HG03066 (cell line): ENCODE data around the gene SYNE4.

Experiments
- ATAC-seq: cut with Tn5 transposase; IDR thresholded peaks from one replicate; pipeline ENCODE4 v1.9.1; 2021; ENCODE audit warnings: low read depth; ENCODE audit not compliant: unreplicated experiment

Gene SYNE4

DNA sequence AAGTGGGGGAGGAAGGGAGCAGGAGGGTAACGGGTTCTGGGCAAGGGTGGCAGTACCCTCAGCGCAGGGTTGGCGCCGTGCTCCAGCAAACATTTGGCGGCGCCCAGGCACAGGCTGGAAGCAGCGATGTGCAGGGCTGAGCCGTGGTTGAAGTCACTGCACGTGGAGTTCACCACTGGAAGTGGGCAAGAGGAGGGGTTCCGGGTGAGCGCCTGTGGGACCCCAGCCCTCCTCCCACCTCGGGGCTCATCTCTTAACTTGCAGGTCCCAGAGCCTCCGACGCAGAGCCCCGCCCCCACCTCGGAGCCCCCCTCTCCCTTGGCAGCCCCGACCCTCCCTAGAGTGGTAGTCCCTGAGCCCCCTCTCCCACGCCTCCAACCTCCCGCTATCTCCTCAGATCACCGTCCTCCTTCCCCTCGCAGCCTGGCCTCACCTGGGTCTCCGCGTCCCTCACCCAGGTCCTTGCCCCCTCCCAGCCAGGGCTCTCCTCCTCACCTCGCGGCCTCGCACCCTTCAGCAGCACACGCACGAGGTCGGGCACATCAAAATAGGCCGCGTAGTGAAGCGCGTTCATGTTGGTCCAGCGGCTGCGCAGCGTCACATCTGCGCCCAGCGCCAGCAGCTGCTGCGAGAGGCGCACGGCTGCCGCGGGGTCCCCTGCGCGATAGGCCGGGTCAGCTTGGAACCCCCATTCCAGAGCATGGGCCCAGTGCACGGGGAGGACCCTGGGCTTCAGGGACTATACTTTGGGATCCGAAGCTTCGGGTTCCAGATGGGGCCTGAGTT lies 17.7 kb upstream of the SYNE4 start:
- no peak for ATAC-seq

DNA sequence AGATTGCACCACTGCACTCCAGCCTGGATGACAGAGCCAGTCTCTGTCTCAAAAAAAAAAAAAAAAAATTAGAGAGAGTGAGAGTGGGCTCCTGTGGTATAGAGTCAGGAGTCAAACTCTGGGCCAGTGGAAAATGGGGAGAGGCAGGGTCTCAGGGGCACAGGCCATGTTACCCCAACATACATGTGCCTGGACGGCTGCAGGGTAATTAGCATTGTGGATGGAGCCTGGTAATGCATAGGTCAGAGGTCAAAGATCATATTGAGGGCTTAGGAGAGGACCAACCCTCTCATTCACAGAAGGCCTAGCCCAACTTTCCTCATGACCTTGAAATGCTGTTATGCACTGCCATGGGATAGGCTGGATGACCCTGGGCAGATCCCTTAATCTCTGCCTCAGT lies 16.9 kb upstream of the SYNE4 start:
- ATAC-seq, result no peak

DNA sequence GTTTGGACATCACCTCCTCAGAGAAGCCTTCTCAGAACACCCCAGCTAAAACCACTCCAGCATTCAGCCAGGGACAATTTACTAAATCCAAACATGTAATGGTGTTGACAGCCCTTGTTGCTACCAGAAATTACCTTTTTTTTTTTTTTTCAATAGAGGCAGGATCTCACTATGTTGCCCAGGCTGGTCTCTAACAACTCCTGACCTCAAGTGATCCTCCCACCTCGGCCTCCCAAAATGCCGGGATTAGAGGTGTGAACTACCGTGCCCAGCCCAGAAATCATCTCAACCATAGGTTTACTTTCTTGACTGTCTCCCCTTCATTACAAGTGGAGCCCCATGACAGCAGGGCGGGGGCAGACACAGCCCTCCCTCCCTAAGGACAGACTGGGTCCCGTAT lies 14.8 kb upstream of the SYNE4 start:
- no peak for ATAC-seq

- no peak for ATAC-seq
Measured at GRCh38 chr19:36019061-36019670, 10.6 kb upstream of the SYNE4 start.

- peak; percentile 98 for ATAC-seq
Measured at GRCh38 chr19:36014012-36014924, 5.7 kb upstream of the SYNE4 start, which contains the start of gene ALKBH6. Gene ALKBH6 (minus strand): TSS chr19:36014213. CDS start chr19:36013397, 816 bp downstream.

DNA sequence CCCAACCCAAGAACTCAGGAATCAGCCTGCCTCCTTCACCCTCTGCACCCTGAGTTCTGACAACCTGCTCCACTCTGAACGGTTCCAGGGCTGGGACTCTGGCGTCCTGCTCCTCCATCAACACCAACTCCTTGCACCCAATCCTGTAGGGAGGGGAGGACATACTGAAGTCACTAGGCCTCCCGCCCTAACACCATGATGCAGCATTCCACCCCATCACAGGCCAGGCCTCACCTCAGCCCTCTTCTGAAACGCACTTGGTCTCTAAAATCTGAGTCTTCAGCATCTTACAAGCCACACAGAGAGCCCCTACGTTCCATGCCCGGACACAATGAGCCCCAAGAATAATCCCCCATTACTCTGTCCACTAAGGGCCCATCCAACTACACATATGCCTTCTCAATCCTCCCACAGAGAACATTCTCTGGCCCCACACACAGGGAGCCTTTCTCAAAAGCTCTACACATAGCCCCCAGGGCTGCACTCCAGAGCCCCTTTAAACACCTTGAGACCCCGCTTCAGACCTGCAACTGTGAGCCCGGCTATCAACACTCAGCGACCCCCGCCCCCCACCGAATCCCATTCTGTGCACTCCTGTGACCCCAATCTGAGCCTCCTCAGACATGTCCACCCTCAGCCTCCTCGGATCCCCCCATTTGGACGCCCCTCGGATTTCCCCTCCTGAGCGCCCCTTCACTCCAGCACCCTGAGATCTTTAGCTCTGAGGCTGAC lies 4.8 kb upstream of the SYNE4 start:
- no peak for ATAC-seq

- ATAC-seq, result no peak
Measured at GRCh38 chr19:36010402-36010801, 1.8 kb upstream of the SYNE4 start.

GRCh38 chr19:36009633-36010379 lies 1.2 kb upstream of the SYNE4 start:
- no peak for ATAC-seq

GRCh38 chr19:36009220-36009619 lies 607 bp upstream of the SYNE4 start:
- no peak for ATAC-seq

- ATAC-seq, result no peak
Measured at GRCh38 chr19:36006955-36007354, 1.7 kb downstream of the SYNE4 start.

DNA sequence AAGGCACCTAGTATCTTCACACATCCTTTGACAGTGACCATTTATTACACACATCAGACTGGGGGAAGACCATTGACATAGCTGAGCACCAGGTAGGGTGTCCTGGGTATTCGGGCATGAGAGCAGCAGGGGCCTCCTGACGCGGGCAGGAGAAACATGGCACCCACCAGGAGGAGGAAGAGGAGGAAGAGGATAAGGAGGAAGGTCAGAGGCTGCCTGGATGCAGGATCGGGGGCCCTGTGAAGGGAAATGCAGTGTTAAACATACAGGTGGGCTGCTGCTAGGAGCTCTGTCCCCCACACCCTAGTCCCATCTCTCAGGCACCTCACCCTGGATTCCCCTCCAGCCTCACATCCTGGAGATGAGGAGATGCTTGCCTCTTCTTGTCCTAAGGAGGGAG lies 5.3 kb downstream of the SYNE4 start:
- ATAC-seq, result no peak

DNA sequence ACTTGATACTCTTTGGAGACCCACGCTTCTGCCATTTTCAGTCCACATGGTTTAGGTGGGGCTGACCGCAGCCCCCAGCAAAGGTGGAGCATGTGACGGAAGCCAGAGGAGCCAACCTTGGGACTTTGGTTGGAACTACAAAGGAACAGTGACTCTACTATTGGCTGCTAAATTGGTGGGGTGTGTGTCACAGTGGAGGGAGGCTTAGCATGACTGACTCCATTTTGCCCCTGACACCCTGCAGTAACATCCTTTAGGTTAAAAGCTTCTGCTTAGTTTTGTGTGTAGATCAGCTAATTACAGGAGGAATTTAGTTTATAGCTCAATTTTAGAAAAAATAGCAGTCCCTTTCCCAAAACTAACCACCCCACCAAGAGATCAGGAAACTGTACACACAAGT lies 7.0 kb downstream of the SYNE4 start:
- no peak for ATAC-seq

DNA sequence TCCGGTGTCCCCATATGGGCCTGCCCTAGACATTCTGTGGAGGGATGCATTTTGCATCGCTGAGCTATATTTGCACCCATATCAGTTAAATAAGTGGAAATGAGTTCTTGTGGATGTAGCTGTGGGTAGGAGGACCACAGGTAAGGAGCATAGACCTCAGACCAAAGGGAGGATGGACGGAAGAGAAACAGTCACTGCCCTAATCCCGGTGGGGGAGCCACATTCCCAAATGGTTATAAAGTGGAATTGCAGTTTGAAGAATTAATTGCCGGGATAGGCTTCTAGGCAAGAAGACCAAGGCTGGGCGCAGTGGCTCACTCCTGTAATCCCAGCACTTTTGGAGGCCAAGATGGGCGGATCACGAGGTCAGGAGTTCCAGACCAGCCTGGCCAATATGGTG lies 11.8 kb downstream of the SYNE4 start:
- ATAC-seq, result no peak

- ATAC-seq, result peak; percentile 74
Measured at GRCh38 chr19:35995048-35995993, 13.3 kb downstream of the SYNE4 start, which contains the start of gene SDHAF1. Gene SDHAF1 (plus strand): TSS chr19:35995188. CDS start chr19:35995275, 87 bp downstream.

DNA sequence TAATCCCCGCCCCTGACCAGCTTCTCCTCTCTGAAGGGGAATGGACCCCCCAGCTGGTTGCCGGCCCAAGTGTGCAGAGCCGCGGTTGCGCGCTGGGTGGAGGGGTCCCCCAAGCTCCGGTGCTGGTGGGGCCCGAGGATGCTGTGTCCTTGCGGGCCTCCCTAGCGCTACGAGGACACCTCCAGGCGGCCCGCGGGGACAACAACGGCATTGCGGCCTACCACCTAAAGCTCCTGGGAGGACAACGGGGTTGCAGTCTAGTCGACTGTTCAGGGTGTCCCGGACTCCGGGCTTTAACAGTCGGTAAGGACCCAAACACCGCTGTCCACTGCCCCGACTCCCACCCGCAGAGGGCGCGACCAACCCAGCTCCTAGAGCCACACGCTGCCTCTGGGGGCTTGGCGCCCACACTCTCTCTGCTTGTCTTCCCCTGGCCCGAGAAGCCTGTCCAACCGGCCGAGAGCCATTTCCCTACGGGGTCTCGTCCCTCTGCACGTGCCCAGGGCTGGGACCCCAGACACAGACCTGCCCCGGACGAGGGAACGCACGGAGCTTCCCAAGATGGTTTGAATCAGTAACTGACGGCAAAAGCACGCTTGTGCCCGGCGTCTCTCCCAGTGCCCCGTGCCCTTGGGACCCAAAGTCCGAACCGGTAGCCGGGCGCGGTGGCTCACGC lies 14.6 kb downstream of the SYNE4 start:
- no peak for ATAC-seq

- ATAC-seq, result no peak
Measured at GRCh38 chr19:35992907-35993765, 15.5 kb downstream of the SYNE4 start.
